Measurements from ENCODE around the gene CHI3L1. TPM values are rescaled to one million over a fixed set of nuclear protein-coding genes. Genes with fewer than 3 reads are reported as not detected.

CHI3L1 gene
- total RNA-seq, 2 donors from 2014 or later = 0.68 to 5.0 TPM

- ATAC-seq (ENCODE audit: insufficient number of reproducible peaks, low FRiP score, low read depth) = no peak
Observed at GRCh38 chr1:203217139-203217655, 30.7 kb upstream of the CHI3L1 start.

GRCh38 chr1:203216274-203217138 is 30.0 kb upstream of the CHI3L1 start:
- no peak for DNase-seq (ENCODE audit: low spot score)
- Histone ChIP-seq H3K4me3 (no peak overlapping the region), H3K4me1 (ENCODE audit: control insufficient read depth in 1 of 2, low read depth in 2 of 2) (no peaks in the 10 kb centered on the region), H3K36me3 (no peaks in the 10 kb centered on the region), H3K9me3 (no peaks in the 10 kb centered on the region), H3K27ac (no peak overlapping the region), H3K27me3 (replicated peaks; ENCODE audit: insufficient read depth) (no peaks in the 10 kb centered on the region)
- ATAC-seq (ENCODE audit: insufficient number of reproducible peaks, low FRiP score, low read depth) = no peak
- TF ChIP-seq, protein P1, sequence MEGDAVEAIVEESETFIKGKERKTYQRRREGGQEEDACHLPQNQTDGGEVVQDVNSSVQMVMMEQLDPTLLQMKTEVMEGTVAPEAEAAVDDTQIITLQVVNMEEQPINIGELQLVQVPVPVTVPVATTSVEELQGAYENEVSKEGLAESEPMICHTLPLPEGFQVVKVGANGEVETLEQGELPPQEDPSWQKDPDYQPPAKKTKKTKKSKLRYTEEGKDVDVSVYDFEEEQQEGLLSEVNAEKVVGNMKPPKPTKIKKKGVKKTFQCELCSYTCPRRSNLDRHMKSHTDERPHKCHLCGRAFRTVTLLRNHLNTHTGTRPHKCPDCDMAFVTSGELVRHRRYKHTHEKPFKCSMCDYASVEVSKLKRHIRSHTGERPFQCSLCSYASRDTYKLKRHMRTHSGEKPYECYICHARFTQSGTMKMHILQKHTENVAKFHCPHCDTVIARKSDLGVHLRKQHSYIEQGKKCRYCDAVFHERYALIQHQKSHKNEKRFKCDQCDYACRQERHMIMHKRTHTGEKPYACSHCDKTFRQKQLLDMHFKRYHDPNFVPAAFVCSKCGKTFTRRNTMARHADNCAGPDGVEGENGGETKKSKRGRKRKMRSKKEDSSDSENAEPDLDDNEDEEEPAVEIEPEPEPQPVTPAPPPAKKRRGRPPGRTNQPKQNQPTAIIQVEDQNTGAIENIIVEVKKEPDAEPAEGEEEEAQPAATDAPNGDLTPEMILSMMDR (IDR thresholded peaks at IDR 0.05) = peak; percentile 77

More at GRCh38 chr1:203217139-203217655, 30.7 kb upstream of the CHI3L1 start:
- Histone ChIP-seq H3K27ac (no peak overlapping the region), H3K36me3 (no peaks in the 10 kb centered on the region), H3K9me3 (no peaks in the 10 kb centered on the region), H3K4me3 (no peak overlapping the region), H3K4me1 (ENCODE audit: control insufficient read depth in 1 of 2, low read depth in 2 of 2) (no peaks in the 10 kb centered on the region), H3K27me3 (replicated peaks; ENCODE audit: insufficient read depth) (no peaks in the 10 kb centered on the region)
- TF ChIP-seq, protein P1 (IDR thresholded peaks at IDR 0.05) = no peak
- DNase-seq (ENCODE audit: low spot score) = no peak

GRCh38 chr1:203215573-203215972 is 29.1 kb upstream of the CHI3L1 start:
- Histone ChIP-seq H3K4me3 (no peak overlapping the region), H3K4me1 (ENCODE audit: control insufficient read depth in 1 of 2, low read depth in 2 of 2) (no peaks in the 10 kb centered on the region), H3K9me3 (no peaks in the 10 kb centered on the region), H3K27me3 (replicated peaks; ENCODE audit: insufficient read depth) (no peaks in the 10 kb centered on the region), H3K36me3 (no peaks in the 10 kb centered on the region), H3K27ac (no peak overlapping the region)
- ATAC-seq (ENCODE audit: insufficient number of reproducible peaks, low FRiP score, low read depth) (no peak), DNase-seq (ENCODE audit: low spot score) (no peak)
- TF ChIP-seq, protein P1 (IDR thresholded peaks at IDR 0.05) = no peak

DNA sequence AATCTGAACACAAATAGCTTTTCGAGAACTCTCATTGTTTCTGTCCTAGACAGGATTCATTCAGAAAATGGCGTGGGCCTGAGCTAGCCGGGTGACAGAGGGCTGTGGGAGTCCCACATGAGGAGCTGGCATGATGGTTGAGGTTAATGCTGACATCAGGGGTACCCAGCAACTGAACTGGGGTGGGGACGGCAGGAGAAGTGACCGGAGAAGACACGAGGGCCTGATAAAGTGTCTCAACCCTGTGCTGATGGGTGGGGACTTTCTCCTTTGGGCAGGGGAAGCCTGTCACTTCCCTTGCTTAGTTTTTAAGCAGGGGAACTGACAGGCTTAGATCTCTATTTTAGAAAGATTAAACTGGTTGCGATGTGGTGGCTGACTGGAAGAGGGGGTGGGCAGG is 28.4 kb upstream of the CHI3L1 start:
- TF ChIP-seq, protein P1 (IDR thresholded peaks at IDR 0.05) = no peak
- DNase-seq (ENCODE audit: low spot score) = no peak
- no peaks in the 10 kb centered on the region for H3K9me3 ChIP-seq
- no peak overlapping the region for H3K4me3 ChIP-seq
- ATAC-seq (ENCODE audit: insufficient number of reproducible peaks, low FRiP score, low read depth) = no peak
- no peaks in the 10 kb centered on the region for H3K27me3 ChIP-seq (replicated peaks; ENCODE audit: insufficient read depth)
- no peaks in the 10 kb centered on the region for H3K4me1 ChIP-seq (ENCODE audit: control insufficient read depth in 1 of 2, low read depth in 2 of 2)
- H3K27ac ChIP-seq = no peak overlapping the region
- no peaks in the 10 kb centered on the region for H3K36me3 ChIP-seq

- H3K27ac ChIP-seq = no peak overlapping the region
- H3K4me3 ChIP-seq = no peak overlapping the region
- H3K36me3 ChIP-seq = no peaks in the 10 kb centered on the region
- H3K4me1 ChIP-seq (ENCODE audit: control insufficient read depth in 1 of 2, low read depth in 2 of 2) = no peaks in the 10 kb centered on the region
- TF ChIP-seq, protein P1 (IDR thresholded peaks at IDR 0.05) = no peak
- H3K27me3 ChIP-seq (replicated peaks; ENCODE audit: insufficient read depth) = no peaks in the 10 kb centered on the region
- H3K9me3 ChIP-seq = no peaks in the 10 kb centered on the region
- DNase-seq (ENCODE audit: low spot score) (no peak), ATAC-seq (ENCODE audit: insufficient number of reproducible peaks, low FRiP score, low read depth) (no peak)
Observed at GRCh38 chr1:203213126-203213525, 26.6 kb upstream of the CHI3L1 start.
